Muscle of back (tissue), 11 donors: ENCODE measurements around the gene TCN2. TPM values are rescaled to one million over a fixed set of nuclear protein-coding genes. Genes with fewer than 3 reads are reported as not detected.
"Not testable (repeated sequence)": the region's sequence is repeated elsewhere in the genome, so short reads cannot be mapped to it uniquely, and the experiment has no call there.

Experiments
- DNase-seq, 3 donors: peaks; one replicate each; pipeline versions ENCODE4 v3.0.0 to v3.0.0-alpha.2; 2013
- polyA plus RNA-seq, 10 donors: library from polyadenylated mRNA; unstranded; fragments of 120-200 nt; gene quantifications; one replicate each; pipeline ENCODE4 v1.2.1, GENCODE V29; 2013; ENCODE audit not compliant: insufficient read length in 10 of 10

The TCN2 gene
- polyA plus RNA-seq, 10 donors, result 5.5 to 14.2 (median 9.9) TPM

- DNase-seq, result no peak
Measured at GRCh38 chr22:30643055-30643875, 36.3 kb downstream of the TCN2 start.

- no peak for DNase-seq
Measured at GRCh38 chr22:30646518-30647160, 39.7 kb downstream of the TCN2 start.

GRCh38 chr22:30647536-30647935 lies 40.6 kb downstream of the TCN2 start:
- no peak for DNase-seq

GRCh38 chr22:30648825-30649224 lies 41.9 kb downstream of the TCN2 start:
- no peak for DNase-seq

DNA sequence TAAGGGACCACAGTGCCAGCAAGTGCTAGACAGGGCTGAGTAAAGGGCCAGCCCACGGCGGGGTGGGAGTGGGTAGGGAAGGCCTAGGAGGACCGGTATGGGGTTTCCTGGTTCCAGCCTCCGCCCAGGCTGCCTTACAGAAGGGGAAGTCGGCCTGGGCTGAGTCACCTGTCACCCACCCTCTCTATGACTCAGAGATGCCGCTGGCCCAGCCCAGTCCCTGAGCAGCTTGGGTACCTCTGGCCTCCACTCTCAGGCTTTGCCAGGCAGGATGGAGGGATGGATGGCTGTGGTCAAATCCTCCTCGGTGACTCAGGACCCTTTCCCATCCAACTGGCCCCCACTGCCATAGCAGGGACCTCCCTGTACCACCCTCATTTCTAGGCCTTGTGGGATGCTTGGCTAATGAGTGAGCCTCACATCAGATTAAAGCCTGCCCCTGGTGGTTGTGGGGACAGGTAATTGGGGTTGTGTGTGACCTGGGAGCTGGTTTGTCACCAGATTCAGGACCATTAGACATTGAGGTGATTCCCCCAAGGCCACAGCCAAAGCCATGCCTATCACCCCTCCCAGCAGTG lies 42.5 kb downstream of the TCN2 start:
- no peak for DNase-seq

- peak in 1 of 3 donors; percentile 27 for DNase-seq
Measured at GRCh38 chr22:30650508-30651116, 43.6 kb downstream of the TCN2 start.

DNA sequence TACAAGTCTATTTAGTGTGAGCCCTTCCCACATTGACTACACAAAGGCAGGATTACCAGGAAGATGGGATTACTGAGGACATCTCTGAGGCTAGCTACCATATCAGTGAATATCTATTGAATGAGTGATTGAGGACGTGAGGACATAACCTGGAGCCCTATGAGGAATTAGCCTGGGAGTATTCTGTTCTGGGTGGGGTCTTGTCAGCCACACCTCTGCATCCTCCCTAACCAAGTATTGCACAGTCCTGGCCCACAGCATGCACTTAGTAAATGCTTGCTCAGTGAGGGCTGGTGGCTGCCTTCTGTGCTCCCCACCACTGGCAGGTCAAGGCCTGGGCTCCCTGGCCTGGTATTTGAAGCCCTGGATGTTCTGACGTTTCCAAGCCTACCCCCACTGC lies 45.9 kb downstream of the TCN2 start:
- no peak for DNase-seq

GRCh38 chr22:30654361-30654760 lies 47.4 kb downstream of the TCN2 start:
- no peak for DNase-seq

DNA sequence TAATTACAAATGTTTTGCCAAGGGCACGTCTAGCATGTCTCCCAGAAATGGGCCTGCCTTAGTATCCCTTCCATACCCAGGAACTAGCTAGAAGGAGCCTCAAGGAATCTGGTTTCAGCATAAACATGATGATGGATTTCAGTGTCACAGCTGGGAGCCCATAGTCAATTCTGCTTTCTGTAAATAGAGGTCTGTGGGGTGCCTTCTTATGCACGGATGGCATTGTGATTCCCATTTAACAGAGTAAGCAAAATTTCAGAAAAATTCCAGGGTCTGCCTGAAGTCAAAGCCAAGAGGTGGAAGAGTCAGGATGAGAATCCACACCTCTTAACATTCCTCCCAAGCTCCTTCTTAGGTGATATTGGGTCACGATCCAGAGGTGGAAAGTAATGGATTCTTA lies 48.6 kb downstream of the TCN2 start:
- DNase-seq, result no peak

- no peak for DNase-seq
Measured at GRCh38 chr22:30662040-30662439, 55.1 kb downstream of the TCN2 start.

DNA sequence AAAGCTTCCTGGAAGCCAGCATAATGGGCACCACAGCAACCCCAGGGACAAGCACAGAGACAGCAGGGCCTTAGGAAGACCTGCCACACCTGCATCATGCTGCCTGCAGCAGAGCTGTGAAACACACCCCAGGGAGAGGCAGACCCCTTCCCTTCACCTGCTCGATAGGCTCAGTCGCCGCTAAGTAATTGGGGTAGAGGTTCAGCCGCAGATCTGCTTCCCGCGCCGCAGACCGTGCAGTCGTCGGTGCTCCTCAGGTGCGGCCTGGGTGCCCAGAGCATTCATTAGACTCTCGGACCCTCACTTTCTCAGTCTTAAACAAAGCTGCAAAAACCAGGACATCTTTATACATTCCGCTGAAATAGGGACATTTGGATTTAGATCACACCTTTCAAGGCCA lies 57.8 kb downstream of the TCN2 start:
- no peak for DNase-seq

DNA sequence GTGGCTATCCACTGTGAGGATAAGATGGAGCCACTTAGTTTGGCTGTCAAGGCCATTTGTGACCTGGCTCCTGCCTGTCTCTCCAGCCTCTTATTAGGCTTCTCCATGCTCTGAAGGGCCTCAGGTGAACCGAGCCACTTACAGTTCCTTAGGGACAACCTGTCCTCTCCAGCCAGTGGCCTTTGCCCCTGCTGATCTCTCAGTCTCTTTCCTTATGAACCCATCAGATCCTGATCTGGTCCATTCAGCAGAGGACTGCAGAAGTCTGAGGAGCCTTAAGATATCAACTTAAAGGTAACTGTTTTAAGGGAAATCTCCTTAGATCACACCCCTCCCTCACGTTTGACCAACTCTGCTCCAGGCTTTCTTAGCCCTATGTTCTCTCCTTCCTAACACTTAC lies 58.3 kb downstream of the TCN2 start:
- DNase-seq, result no peak

GRCh38 chr22:30665786-30666185 lies 58.8 kb downstream of the TCN2 start:
- no peak for DNase-seq

DNA sequence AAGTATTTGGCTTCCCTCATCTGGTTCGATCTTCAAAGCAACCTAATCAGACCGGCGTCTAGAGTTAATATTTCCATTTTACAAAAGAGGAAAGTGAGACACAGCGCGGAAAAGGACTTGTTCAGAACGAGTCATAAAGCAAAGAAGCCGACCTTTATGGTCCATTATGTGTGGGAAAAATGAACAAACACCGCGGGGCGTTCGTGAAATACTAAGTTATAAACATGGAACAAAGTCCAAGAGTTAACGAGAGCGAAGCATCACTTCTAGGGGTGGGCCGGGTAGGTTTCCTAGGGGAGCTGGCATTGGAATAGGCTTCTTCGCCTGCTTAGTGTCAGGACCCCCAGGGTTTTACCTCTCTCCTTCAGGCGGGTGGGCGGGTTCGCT lies 60.1 kb downstream of the TCN2 start:
- no peak for DNase-seq

DNA sequence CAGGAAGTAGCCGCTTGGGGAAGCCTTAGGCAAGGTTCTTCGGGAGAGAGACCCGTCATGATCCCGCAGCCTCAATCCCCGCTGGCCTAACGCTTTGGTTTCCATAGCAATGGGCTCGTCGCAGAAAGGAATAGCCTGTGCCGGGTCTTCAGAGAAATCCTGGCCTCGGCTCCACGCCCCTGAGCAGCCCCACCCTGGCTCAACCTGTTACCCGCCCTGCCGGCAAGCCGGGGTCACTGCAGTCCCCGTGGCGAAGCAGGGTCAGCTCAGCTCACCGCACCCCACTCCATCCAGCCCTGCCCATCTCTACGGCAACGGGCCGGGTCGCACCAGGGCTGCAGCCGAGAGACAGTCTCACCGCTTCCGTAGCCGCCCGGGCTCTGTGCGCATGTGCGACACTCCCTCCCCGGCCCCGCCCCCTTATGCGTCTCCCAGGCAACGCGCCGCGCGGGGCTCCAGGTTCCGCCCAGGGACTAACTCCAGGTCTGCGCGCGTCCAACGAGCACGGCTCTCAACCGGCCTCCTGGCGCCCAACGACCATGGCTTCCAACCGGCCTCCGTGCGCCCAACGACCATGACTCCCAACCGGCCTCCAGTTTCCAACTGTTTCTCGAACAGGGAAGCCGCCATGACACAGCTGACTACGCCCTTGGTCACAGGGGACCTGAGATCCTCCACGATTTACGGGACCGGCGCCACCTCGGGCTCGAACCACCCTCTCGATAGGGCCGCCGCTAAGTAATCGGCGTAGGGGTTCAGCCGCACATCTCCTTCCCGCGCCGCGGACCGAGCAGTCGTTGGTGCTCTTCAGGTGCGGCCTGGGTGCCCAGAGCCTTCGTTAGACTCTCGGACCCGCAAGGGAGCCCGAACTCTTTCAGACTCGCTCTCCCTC lies 60.8 kb downstream of the TCN2 start, which contains the start of gene DUSP18:
Gene DUSP18, minus strand, starts transcription at position 382 of the 892 bp plus-strand sequence. CDS start 3,872 bp downstream, outside the sequence.
- DNase-seq, result peak; percentile 82 to 96 (median 91)

DNA sequence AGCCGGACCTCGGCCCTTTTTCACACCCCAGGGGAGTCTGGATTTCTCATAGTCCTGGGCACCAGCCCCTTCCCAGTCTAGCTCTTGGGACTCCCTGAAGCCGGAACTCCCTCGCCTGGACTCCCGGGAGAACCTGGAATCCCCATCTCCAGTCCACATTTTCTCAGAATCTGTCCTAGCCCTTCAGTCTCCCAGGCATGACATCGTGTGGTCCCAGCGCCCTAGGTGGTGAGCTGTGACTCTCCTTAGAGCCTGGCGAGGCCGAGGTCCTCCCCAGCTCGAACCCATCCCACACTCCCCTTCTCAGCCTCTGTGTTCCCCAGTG lies 61.4 kb downstream of the TCN2 start:
- no peak for DNase-seq

DNA sequence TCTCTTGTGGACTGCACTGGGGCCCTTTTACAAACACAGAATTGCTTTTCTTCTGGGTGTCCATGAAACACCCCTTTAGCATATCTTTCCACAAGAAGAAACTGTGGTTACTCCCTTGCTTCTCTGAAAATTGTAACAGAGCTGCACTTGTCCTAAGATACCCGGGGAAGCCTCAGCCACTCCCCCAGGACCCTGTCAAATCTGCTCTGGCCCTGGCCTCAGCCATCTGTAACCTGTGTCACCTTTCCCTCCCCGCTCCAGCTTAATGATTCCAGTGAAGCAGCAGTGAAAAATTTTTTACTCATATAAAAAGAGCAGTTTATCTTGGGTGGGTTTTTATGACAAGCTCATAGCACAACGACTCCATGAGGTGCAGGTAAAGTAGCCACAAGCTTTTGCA lies 64.1 kb downstream of the TCN2 start:
- no peak for DNase-seq

- DNase-seq, result no peak
Measured at GRCh38 chr22:30673136-30673535, 66.2 kb downstream of the TCN2 start.

DNA sequence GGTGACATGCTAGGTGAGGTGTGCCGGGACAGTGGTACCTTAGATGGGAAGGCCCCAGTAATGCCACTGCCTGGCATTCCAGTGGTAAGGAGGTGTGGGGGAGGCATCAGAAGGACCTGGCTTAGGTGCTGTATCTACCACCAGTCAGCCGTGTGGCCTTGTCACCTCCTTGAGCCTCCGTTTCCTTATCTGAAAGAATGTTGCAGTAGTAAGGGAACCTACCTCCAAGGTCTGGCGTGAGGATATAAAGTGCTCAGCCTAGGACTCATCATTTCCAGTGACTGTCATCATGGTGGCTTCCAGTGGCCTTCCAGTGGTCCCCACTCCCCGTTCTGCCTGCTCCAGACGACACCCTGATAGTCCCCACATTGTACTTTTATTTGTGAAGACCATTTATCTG lies 67.5 kb downstream of the TCN2 start:
- DNase-seq, result no peak

GRCh38 chr22:30675436-30675835 lies 68.5 kb downstream of the TCN2 start:
- no peak for DNase-seq

- not testable (repeated sequence) for DNase-seq
Measured at GRCh38 chr22:30676565-30676964, 69.6 kb downstream of the TCN2 start.
